Body of pancreas (tissue), 4 donors: ENCODE results near the gene BICD1. TPM values are rescaled to one million over a fixed set of nuclear protein-coding genes. Genes with fewer than 3 reads are reported as not detected.

Source experiments
- ATAC-seq: fragments of 150-250 bp; one replicate; pipeline ENCODE4 v1.9.1; 2016
- DNase-seq, 4 donors: peaks; one replicate each; pipeline ENCODE4 v3.0.0-alpha.2; 2019
- H3K27ac ChIP-seq, 4 donors: fragments of 200-600 bp; sonication (generic); 1 replicate in 3 of 4; 2 replicates in 1 of 4; pipeline versions ENCODE4 v1.5.1 to v1.6.1; 2016 to 2019; ENCODE audit warnings: mild to moderate bottlenecking in 1 of 4, mixed read lengths in 1 of 4, moderate library complexity in 1 of 4
- H3K27me3 ChIP-seq, 2 donors: fragments of 200-600 bp; sonication (generic); one replicate each; pipeline ENCODE4 v1.6.0; 2016; ENCODE audit warnings: mild to moderate bottlenecking in 1 of 2
- H3K36me3 ChIP-seq, 2 donors: fragments of 200-600 bp; sonication (generic); replicated peaks in 1 of 2; 2 replicates each; pipeline ENCODE4 v1.5.1; 2016; ENCODE audit warnings: low read depth in 2 of 2; ENCODE audit not compliant: insufficient read depth in 1 of 2
- H3K4me1 ChIP-seq: fragments of 200-600 bp; sonication (generic); one replicate; pipeline ENCODE4 v1.6.0; 2016
- H3K4me3 ChIP-seq, 2 donors: fragments of 200-600 bp; sonication (generic); 1 replicate in 1 of 2; 2 replicates in 1 of 2; pipeline ENCODE4 v1.5.1; 2016 to 2019
- H3K9me3 ChIP-seq, 3 donors: fragments of 200-600 bp; sonication (generic); 1 replicate in 2 of 3; 2 replicates in 1 of 3; pipeline ENCODE4 v1.5.1; 2016
- POLR2A ChIP-seq, 3 donors: fragments of 450-650 bp; IDR thresholded peaks; one replicate each; pipeline ENCODE4 v1.6.1; 2016; ENCODE audit warnings: antibody characterized with exemption in 3 of 3, mild to moderate bottlenecking in 2 of 3
- WGBS, 2 donors: methylation state at CpG; one replicate each; pipeline ENCODE4 v1.1.5; 2017; 5-methylcytosine and 5-hydroxymethylcytosine counted together
- intact Hi-C: fragments of 100-400 bp; cut with DNase I; formaldehyde crosslinking; loops from one replicate; pipeline ENCODE4 v1.15.1; 2023
- total RNA-seq, 2 donors: library from RNA; depleted of rRNA; stranded (reverse); fragments of >200 nt; gene quantifications; one replicate each; pipeline ENCODE4 v1.1.0, GENCODE V29; 2016
- TF ChIP-seq, protein P1 (sequence below), 7 experiments: fragments of 450-650 bp in 4 of 7; fragments of 200-600 bp in 3 of 7; sonication (generic) in 3 of 7; IDR thresholded peaks; one replicate each; pipeline ENCODE4 v1.5.1; 2016 to 2019; ENCODE audit warnings: antibody characterized with exemption in 7 of 7

The BICD1 gene
- total RNA-seq, 2 donors from 2014 or later, result 3.0 to 6.2 TPM

DNA sequence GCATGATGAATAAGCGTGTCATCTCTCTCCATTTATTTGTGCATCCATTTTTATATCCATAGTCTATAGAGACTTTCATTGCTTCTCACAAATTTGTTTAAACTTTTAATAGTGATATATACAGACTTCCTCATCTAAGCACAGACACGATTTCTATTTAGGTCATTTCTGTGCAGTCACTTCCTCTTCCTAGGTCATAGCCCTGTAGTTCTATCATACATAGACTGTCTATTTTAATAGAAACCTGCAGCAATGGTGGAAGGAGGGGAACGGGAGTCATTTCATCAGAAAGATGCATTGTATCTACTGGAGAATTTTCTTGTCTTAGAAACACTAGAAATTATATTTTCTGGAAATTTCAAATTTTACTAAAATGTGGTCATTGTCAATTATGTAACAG lies 159.3 kb downstream of the BICD1 start:
- Histone ChIP-seq H3K4me3 (no peak overlapping the region), H3K27me3 (no peaks in the 10 kb centered on the region), H3K9me3 (no peaks in the 10 kb centered on the region), H3K4me1 (peaks cover 3% of the 10 kb centered on the region), H3K36me3 (no peaks in the 10 kb centered on the region), H3K27ac (no peak overlapping the region)
- WGBS, 2 donors, result 59 to 77% methylated on average over 3 of the region's 3 CpGs
- intact Hi-C loops, result no loop called here
- no peak for ATAC-seq
- TF ChIP-seq POLR2A (IDR thresholded peaks at IDR 0.05), result no peak
- TF ChIP-seq, protein P1, sequence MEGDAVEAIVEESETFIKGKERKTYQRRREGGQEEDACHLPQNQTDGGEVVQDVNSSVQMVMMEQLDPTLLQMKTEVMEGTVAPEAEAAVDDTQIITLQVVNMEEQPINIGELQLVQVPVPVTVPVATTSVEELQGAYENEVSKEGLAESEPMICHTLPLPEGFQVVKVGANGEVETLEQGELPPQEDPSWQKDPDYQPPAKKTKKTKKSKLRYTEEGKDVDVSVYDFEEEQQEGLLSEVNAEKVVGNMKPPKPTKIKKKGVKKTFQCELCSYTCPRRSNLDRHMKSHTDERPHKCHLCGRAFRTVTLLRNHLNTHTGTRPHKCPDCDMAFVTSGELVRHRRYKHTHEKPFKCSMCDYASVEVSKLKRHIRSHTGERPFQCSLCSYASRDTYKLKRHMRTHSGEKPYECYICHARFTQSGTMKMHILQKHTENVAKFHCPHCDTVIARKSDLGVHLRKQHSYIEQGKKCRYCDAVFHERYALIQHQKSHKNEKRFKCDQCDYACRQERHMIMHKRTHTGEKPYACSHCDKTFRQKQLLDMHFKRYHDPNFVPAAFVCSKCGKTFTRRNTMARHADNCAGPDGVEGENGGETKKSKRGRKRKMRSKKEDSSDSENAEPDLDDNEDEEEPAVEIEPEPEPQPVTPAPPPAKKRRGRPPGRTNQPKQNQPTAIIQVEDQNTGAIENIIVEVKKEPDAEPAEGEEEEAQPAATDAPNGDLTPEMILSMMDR (IDR thresholded peaks at IDR 0.05), result no peak
- no peak for DNase-seq

DNA sequence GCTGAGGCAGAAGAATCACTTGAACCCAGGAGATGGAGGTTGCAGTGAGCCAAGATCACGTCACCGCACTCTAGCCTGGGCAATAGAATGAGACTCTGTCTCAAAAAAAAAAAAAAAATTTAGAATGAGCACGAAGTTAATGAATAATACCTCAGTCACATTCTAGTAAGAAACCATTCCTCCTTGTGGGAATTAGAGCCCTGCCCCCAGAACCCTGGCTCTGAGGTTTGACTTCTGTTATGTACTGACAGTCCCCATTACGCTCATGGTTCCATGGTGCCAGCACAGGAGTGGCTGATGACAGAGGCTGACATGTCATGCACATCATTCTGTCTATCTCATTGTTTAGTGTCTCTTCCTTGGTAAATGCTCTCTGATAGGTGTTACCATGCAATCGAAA lies 160.1 kb downstream of the BICD1 start:
- 57 to 84% methylated on average over 5 of the region's 5 CpGs for WGBS, 2 donors
- H3K4me1 ChIP-seq, result peaks cover 9% of the 10 kb centered on the region
- no peak for TF ChIP-seq POLR2A (IDR thresholded peaks at IDR 0.05)
- TF ChIP-seq, protein P1 (IDR thresholded peaks at IDR 0.05), result no peak
- H3K9me3 ChIP-seq, result no peaks in the 10 kb centered on the region
- no peaks in the 10 kb centered on the region for H3K36me3 ChIP-seq
- no peak overlapping the region for H3K27ac ChIP-seq
- H3K4me3 ChIP-seq, result no peak overlapping the region
- intact Hi-C loops, result no loop called here
- ATAC-seq (no peak), DNase-seq (no peak)
- no peaks in the 10 kb centered on the region for H3K27me3 ChIP-seq

DNA sequence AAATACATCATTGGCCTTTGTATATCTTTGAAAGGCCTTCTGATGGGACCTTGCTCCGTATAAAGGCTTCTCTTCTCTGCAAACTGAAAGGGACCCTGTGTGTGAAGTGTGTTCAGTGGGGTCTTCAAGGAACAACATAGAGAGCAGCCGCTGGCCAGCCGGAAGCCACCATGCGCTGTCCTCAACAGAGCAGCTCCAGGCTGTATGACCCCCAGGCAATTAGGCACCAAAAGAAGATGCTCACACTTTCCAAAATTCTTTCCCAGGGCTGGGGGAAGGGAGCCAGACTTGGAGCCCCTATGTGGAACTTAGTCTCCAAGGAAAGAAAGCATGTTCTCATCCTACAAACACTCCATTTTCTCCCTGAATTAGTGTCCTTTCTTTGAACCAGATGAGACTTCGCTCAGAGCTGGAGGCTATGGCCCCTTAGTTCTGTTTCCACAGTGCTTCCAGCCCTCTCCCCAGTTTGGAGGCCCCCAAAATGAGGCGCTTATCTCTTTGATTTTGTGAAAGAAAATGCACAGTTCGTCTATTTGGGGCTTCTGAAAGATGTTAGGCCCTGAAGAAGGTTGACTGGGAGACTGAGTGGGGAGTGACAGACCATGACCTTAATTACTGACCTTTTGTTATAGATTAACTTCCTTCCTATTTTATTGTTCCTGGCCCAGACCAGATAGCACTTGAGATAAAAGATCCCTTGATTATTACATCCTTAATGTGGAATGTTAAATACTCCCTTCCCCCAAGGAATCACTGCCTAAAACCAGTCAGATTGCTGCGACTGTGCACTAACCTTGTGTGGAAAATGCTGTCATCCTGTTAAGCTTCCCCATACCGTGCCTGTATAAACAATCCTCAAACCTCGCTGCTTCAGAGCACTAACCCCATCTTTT lies 164.4 kb downstream of the BICD1 start:
- ATAC-seq (peak; percentile 94), DNase-seq (peak in 2 of 4 donors; percentile 20 to 33)
- Histone ChIP-seq H3K27me3 (no peaks in the 10 kb centered on the region), H3K4me3 (no peak overlapping the region), H3K36me3 (no peaks in the 10 kb centered on the region), H3K4me1 (peaks cover 10% of the 10 kb centered on the region), H3K27ac (peak overlapping the region in 3 of 4 donors; percentile 50 to 70 (median 58)), H3K9me3 (no peaks in the 10 kb centered on the region)
- intact Hi-C loops, result no loop called here
- no peak for TF ChIP-seq POLR2A (IDR thresholded peaks at IDR 0.05)
- TF ChIP-seq, protein P1 (IDR thresholded peaks at IDR 0.05), result no peak
- 64 to 75% methylated on average over 10 of the region's 10 CpGs for WGBS, 2 donors

DNA sequence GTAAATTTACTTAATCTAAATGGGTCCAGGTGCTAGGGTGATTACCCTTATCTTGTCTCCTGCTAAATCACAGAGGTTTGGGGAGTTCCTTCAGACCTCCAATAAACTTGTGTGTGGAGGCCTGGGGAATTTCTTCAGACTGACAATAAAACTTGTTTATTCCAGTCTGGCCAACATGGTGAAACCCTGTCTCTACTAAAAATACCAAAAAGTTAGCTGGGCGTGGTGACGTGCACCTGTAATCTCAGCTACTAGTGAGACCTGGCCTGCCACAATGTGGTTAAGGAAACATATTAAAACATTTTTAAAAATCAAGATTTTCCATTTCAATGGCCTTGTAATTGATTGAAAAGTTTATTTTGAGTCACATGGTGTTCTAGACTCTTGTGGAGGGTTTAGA lies 165.8 kb downstream of the BICD1 start:
- TF ChIP-seq, protein P1 (IDR thresholded peaks at IDR 0.05), result no peak
- TF ChIP-seq POLR2A (IDR thresholded peaks at IDR 0.05), result no peak
- WGBS, 2 donors, result 79 to 86% methylated on average over 2 of the region's 2 CpGs
- H3K36me3 ChIP-seq, result no peaks in the 10 kb centered on the region
- peaks cover 10% of the 10 kb centered on the region for H3K4me1 ChIP-seq
- H3K27me3 ChIP-seq, result no peaks in the 10 kb centered on the region
- no peak overlapping the region for H3K4me3 ChIP-seq
- peak overlapping the region in 3 of 4 donors; percentile 50 to 70 (median 58) for H3K27ac ChIP-seq
- no peak for DNase-seq
- ATAC-seq, result no peak
- intact Hi-C loops, result no loop called here
- no peaks in the 10 kb centered on the region for H3K9me3 ChIP-seq
